H1 (cell line): ENCODE data around the gene MYBPC1. TPM values are rescaled to one million over a fixed set of nuclear protein-coding genes. Genes with fewer than 3 reads are reported as not detected.

Source experiments
- CTCF ChIA-PET: fragments of 300-600 bp; sonication (Branson Sonifier 250); formaldehyde crosslinking; loops from one replicate; lab custom pipeline; 2021; ENCODE audit not compliant: partially characterized antibody; lab: Charles Lee
- POLR2A ChIA-PET: fragments of 300-600 bp; sonication (Branson Sonifier 250); formaldehyde crosslinking; loops from one replicate; lab custom pipeline; 2021; ENCODE audit warnings: inconsistent platforms; ENCODE audit not compliant: partially characterized antibody; lab: Charles Lee
- DNase-seq, 2 experiments: peaks; one replicate each; pipeline versions ENCODE4 v3.0.0 to v3.0.0-alpha.2; 2010 to 2022; ENCODE audit warnings: low spot score in 2 of 2, low read depth in 1 of 2, mixed read lengths in 1 of 2
- FAIRE-seq: peaks from 2 replicates; lab custom pipeline; 2011; peaks lifted over from hg19 to GRCh38; lab: Jason Lieb, UNC
- H2AFZ ChIP-seq: 2 replicates; pipeline ENCODE4 v1.8.1; 2012; ENCODE audit warnings: low read length, inconsistent platforms
- H2AK5ac ChIP-seq: 2 replicates; pipeline ENCODE4 v1.6.1; 2013; ENCODE audit warnings: low read depth, low read length
- H2BK120ac ChIP-seq: replicated peaks from 2 replicates; pipeline ENCODE3; 2013; ENCODE audit warnings: low read depth, low read length, inconsistent platforms
- H2BK12ac ChIP-seq: 2 replicates; pipeline ENCODE4 v1.6.1; 2013; ENCODE audit warnings: low read depth, low read length
- H2BK15ac ChIP-seq: 2 replicates; pipeline ENCODE4 v1.6.1; 2013; ENCODE audit warnings: low read length
- H2BK20ac ChIP-seq: 2 replicates; pipeline ENCODE4 v1.6.1; 2013; ENCODE audit warnings: low read length
- H2BK5ac ChIP-seq: 2 replicates; pipeline ENCODE4 v1.6.1; 2013; ENCODE audit warnings: low read depth, low read length
- H3K14ac ChIP-seq: 2 replicates; pipeline ENCODE4 v1.6.1; 2013; ENCODE audit warnings: inconsistent platforms; ENCODE audit not compliant: insufficient read length
- H3K18ac ChIP-seq: 2 replicates; pipeline ENCODE4 v1.6.1; 2013; ENCODE audit warnings: low read length; ENCODE audit errors: extremely low read depth
- H3K23ac ChIP-seq: 2 replicates; pipeline ENCODE4 v1.6.1; 2013; ENCODE audit warnings: inconsistent platforms; ENCODE audit not compliant: insufficient read length
- H3K23me2 ChIP-seq: 2 replicates; pipeline ENCODE4 v1.6.1; 2013; ENCODE audit warnings: low read depth, low read length
- H3K27ac ChIP-seq: 2 replicates; pipeline ENCODE4 v1.6.1; 2011; ENCODE audit warnings: low read depth, low read length, inconsistent platforms
- H3K27me3 ChIP-seq, 4 experiments: replicated peaks in 1 of 4; 1 replicate in 1 of 4; 2 replicates in 3 of 4; pipeline versions ENCODE4 v1.6.1 to v1.8.1; 2011 to 2013; ENCODE audit warnings: low read length in 3 of 4, mild to moderate bottlenecking in 3 of 4, inconsistent platforms in 2 of 4, mixed read lengths in 2 of 4, moderate library complexity in 1 of 4; ENCODE audit not compliant: control insufficient read depth in 3 of 4, insufficient read depth in 3 of 4; ENCODE audit errors: extremely low read depth in 1 of 4
- H3K36me3 ChIP-seq, 4 experiments: 2 replicates each; pipeline versions ENCODE4 v1.6.1 to v1.8.1; 2011 to 2013; ENCODE audit warnings: mild to moderate bottlenecking in 4 of 4, low read length in 3 of 4, moderate library complexity in 2 of 4, control low read depth in 1 of 4, inconsistent platforms in 1 of 4; ENCODE audit not compliant: insufficient read depth in 4 of 4, control insufficient read depth in 2 of 4
- H3K4ac ChIP-seq: replicated peaks from 2 replicates; pipeline ENCODE3; 2013; ENCODE audit warnings: low read length, low read depth, mixed read lengths, inconsistent platforms; ENCODE audit not compliant: insufficient read length
- H3K4me1 ChIP-seq, 4 experiments: replicated peaks in 1 of 4; 1 replicate in 1 of 4; 2 replicates in 3 of 4; pipeline versions ENCODE4 v1.6.1 to v1.8.1; 2011 to 2013; ENCODE audit warnings: low read length in 3 of 4, inconsistent platforms in 2 of 4, mixed read lengths in 1 of 4; ENCODE audit not compliant: insufficient read depth in 4 of 4, control insufficient read depth in 3 of 4
- H3K4me2 ChIP-seq, 2 experiments: 2 replicates each; pipeline versions ENCODE4 v1.6.1 to v1.8.1; 2011 to 2013; ENCODE audit warnings: low read depth in 2 of 2, low read length in 2 of 2, control low read depth in 1 of 2, inconsistent platforms in 1 of 2, mild to moderate bottlenecking in 1 of 2; ENCODE audit not compliant: insufficient read depth in 1 of 2
- H3K4me3 ChIP-seq, 4 experiments: fragments of 200-600, 300-600 bp in 1 of 4; sonication (generic), shearing (Covaris generic), sonication (Bioruptor Twin) in 1 of 4; 2 replicates each; pipeline versions ENCODE4 v1.5.1 to v1.8.1; 2011 to 2016; ENCODE audit warnings: low read length in 4 of 4, low read depth in 3 of 4, control low read depth in 2 of 4, inconsistent platforms in 2 of 4, mild to moderate bottlenecking in 2 of 4, mixed read lengths in 1 of 4, moderate library complexity in 1 of 4; ENCODE audit not compliant: insufficient read depth in 2 of 4; ENCODE audit errors: extremely low read depth in 1 of 4
- H3K56ac ChIP-seq: replicated peaks from 2 replicates; pipeline ENCODE3; 2013; ENCODE audit warnings: low read depth, mild to moderate bottlenecking, mixed read lengths, low read length, inconsistent platforms; ENCODE audit not compliant: insufficient read length
- H3K79me1 ChIP-seq: 2 replicates; pipeline ENCODE4 v1.6.1; 2013; ENCODE audit warnings: low read depth, low read length, control low read depth
- H3K79me2 ChIP-seq, 2 experiments: 2 replicates each; pipeline versions ENCODE4 v1.6.1 to v1.8.1; 2012 to 2013; ENCODE audit warnings: low read length in 2 of 2, mild to moderate bottlenecking in 2 of 2, inconsistent platforms in 1 of 2; ENCODE audit not compliant: insufficient read depth in 2 of 2, control insufficient read depth in 1 of 2
- H3K9ac ChIP-seq, 4 experiments: replicated peaks in 1 of 4; 1 replicate in 1 of 4; 2 replicates in 3 of 4; pipeline versions ENCODE4 v1.6.1 to v1.8.1; 2011 to 2013; ENCODE audit warnings: low read depth in 3 of 4, low read length in 3 of 4, control low read depth in 2 of 4, mild to moderate bottlenecking in 2 of 4, moderate library complexity in 2 of 4, inconsistent platforms in 1 of 4; ENCODE audit errors: extremely low read depth in 1 of 4
- H3K9me3 ChIP-seq, 2 experiments: 2 replicates each; pipeline versions ENCODE4 v1.6.1 to v1.8.1; 2012 to 2013; ENCODE audit warnings: mild to moderate bottlenecking in 2 of 2, moderate library complexity in 2 of 2, control low read depth in 1 of 2, inconsistent platforms in 1 of 2, low read depth in 1 of 2, low read length in 1 of 2, mixed read lengths in 1 of 2; ENCODE audit not compliant: insufficient read depth in 2 of 2
- H4K20me1 ChIP-seq, 2 experiments: replicated peaks in 1 of 2; 2 replicates each; pipeline versions ENCODE3 to v1.8.1; 2011 to 2013; ENCODE audit warnings: inconsistent platforms in 2 of 2, low read length in 2 of 2, mild to moderate bottlenecking in 1 of 2; ENCODE audit not compliant: insufficient read depth in 2 of 2, control insufficient read depth in 1 of 2
- H4K5ac ChIP-seq: 2 replicates; pipeline ENCODE4 v1.6.1; 2013; ENCODE audit warnings: low read length, low read depth, mixed read lengths, inconsistent platforms; ENCODE audit not compliant: insufficient read length
- H4K8ac ChIP-seq: 2 replicates; pipeline ENCODE4 v1.8.0; 2013; ENCODE audit warnings: mild to moderate bottlenecking, moderate library complexity, low read length, inconsistent platforms; ENCODE audit not compliant: insufficient read depth; ENCODE audit errors: extremely low read depth
- H4K91ac ChIP-seq: replicated peaks from 2 replicates; pipeline ENCODE3; 2013; ENCODE audit warnings: low read length, mixed read lengths, inconsistent platforms; ENCODE audit not compliant: insufficient read length
- ATF2 ChIP-seq: IDR thresholded peaks from 2 replicates; pipeline ENCODE4 v1.6.1; 2012; ENCODE audit warnings: low read length, inconsistent platforms
- CEBPB ChIP-seq: IDR thresholded peaks from 2 replicates; pipeline ENCODE4 v1.6.1; 2012; ENCODE audit warnings: low read depth, low read length
- KDM1A ChIP-seq: fragments of 200-600, 300-600 bp; sonication (generic); IDR thresholded peaks from 2 replicates; pipeline ENCODE4 v1.7.1; 2016; ENCODE audit warnings: mild to moderate bottlenecking, low read length, borderline replicate concordance
- POU5F1 ChIP-seq: IDR thresholded peaks from 2 replicates; pipeline ENCODE4 v1.6.1; 2011; ENCODE audit warnings: low read depth, mild to moderate bottlenecking, low read length, moderate library complexity
- RNF2 ChIP-seq: fragments of 200-900, 300-1000 bp; sonication (generic); IDR thresholded peaks from 2 replicates; pipeline ENCODE4 v1.7.1; 2016; ENCODE audit warnings: borderline replicate concordance, low read depth, mild to moderate bottlenecking, antibody characterized with exemption, low read length; ENCODE audit not compliant: poor library complexity, severe bottlenecking; ENCODE audit errors: missing control alignments
- SP4 ChIP-seq: IDR thresholded peaks from 2 replicates; pipeline ENCODE4 v1.6.1; 2012; ENCODE audit warnings: low read length, inconsistent platforms
- TCF12 ChIP-seq: IDR thresholded peaks from 2 replicates; pipeline ENCODE4 v1.6.1; 2011; ENCODE audit warnings: low read depth, mild to moderate bottlenecking, low read length
- USF2 ChIP-seq: IDR thresholded peaks from 2 replicates; pipeline ENCODE4 v1.6.1; 2011; ENCODE audit warnings: low read length, improper control_type of control experiment
- WGBS, 2 experiments: shearing (Covaris generic) in 1 of 2; methylation state at CpG; one replicate each; pipeline versions ENCODE4 v1.1.6 to v1.1.7; 2013 to 2015; ENCODE audit warnings: low lambda C conversion rate in 2 of 2, mixed read lengths in 2 of 2, inconsistent platforms in 1 of 2, low coverage in 1 of 2, missing lambda C conversion rate in 1 of 2; ENCODE audit not compliant: insufficient replicate concordance in 2 of 2, insufficient coverage in 1 of 2, insufficient read length in 1 of 2; ENCODE audit errors: extremely low coverage in 1 of 2, missing lambda C conversion rate in 1 of 2; 5-methylcytosine and 5-hydroxymethylcytosine counted together
- polyA plus RNA-seq, 7 experiments: library from polyadenylated mRNA; depleted of rRNA in 3 of 7; stranded (reverse) in 5 of 7; unstranded in 2 of 7; fragments of >200 nt in 5 of 7; fragments of 200-250 nt in 2 of 7; gene quantifications; 1 replicate in 5 of 7; 2 replicates in 1 of 7; 4 replicates in 1 of 7; pipeline versions ENCODE4 v1.2.1 to v1.2.3, GENCODE V29; 2011 to 2013; ENCODE audit warnings: missing spikeins in 2 of 7, mixed read lengths in 2 of 7
- total RNA-seq: library from RNA; stranded (reverse); fragmentation: NEBNext Ultra II Directional; extraction: Animal tissue kit (Norgen Biotek cat#: 25700); gene quantifications from 2 replicates; pipeline ENCODE4 v1.2.1, GENCODE V29; 2021

MYBPC1 gene
- total and polyA plus RNA-seq, 2 of the 8 experiments (the other 6 are each of a cell fraction or from before 2014, with no cell fraction given) = not detected

- no peak overlapping the region for H2BK12ac ChIP-seq
- H3K27ac ChIP-seq = no peak overlapping the region
- TF ChIP-seq POU5F1 (no peak), ATF2 (no peak), USF2 (no peak), KDM1A (no peak), SP4 (no peak), TCF12 (no peak), RNF2 (no peak), CEBPB (no peak)
- no peaks in the 10 kb centered on the region for H3K9me3 ChIP-seq
- no peak overlapping the region for H4K8ac ChIP-seq
- no peak overlapping the region for H2BK20ac ChIP-seq
- DNase-seq (no peak), FAIRE-seq (no peak)
- no peaks in the 10 kb centered on the region for H3K79me2 ChIP-seq
- no peak overlapping the region for H2BK15ac ChIP-seq
- H2BK120ac ChIP-seq = no peak overlapping the region
- ChIA-PET POLR2A (no interaction called here), CTCF (interaction anchor here (1.3 kb wide), 1 partner anchor 18 kb away, joined by 5 read pairs; no protein-coding TSS in a partner anchor)
- H3K4me3 ChIP-seq = no peak overlapping the region
- H2AFZ ChIP-seq = no peak overlapping the region
- H3K4me2 ChIP-seq = no peak overlapping the region
- no peaks in the 10 kb centered on the region for H3K79me1 ChIP-seq
- H4K20me1 ChIP-seq = no peaks in the 10 kb centered on the region
- H2BK5ac ChIP-seq = no peak overlapping the region
- H3K14ac ChIP-seq = no peak overlapping the region
- 92% methylated on average over 2 of the region's 2 CpGs; no CpG with 5 or more reads in 1 of the 2 experiments for WGBS, 2 experiments
- H3K4me1 ChIP-seq = peaks cover 0 to 4% (median 3%) of the 10 kb centered on the region in 4 experiments; a peak in 3 of 7 replicates
- H3K23ac ChIP-seq = no peak overlapping the region
- peaks cover 11% of the 10 kb centered on the region; the same call in 1 of the 2 replicates for H3K23me2 ChIP-seq
- no peak overlapping the region for H3K9ac ChIP-seq
- no peak overlapping the region for H3K56ac ChIP-seq
- H4K91ac ChIP-seq = no peak overlapping the region
- no peak overlapping the region for H4K5ac ChIP-seq
- no peak overlapping the region for H3K18ac ChIP-seq
- no peak overlapping the region for H3K4ac ChIP-seq
- no peaks in the 10 kb centered on the region for H3K36me3 ChIP-seq
- peaks cover 2 to 18% (median 12%) of the 10 kb centered on the region in 4 experiments for H3K27me3 ChIP-seq
- no peak overlapping the region for H2AK5ac ChIP-seq
Measured at GRCh38 chr12:101694297-101694848, 99.6 kb downstream of the MYBPC1 start.
